Measurements from ENCODE around the gene KL.

Gene KL

GRCh38 chr13:33008946-33009722, 7.1 kb upstream of the KL start:
- Histone ChIP-seq H3K27me3 (ENCODE audit: insufficient read depth, low read length) (no peaks in the 10 kb centered on the region), H2AFZ (ENCODE audit: low read depth, low read length) (no peak overlapping the region), H3K4me3 (ENCODE audit: low read length) (no peak overlapping the region), H3K9me3 (ENCODE audit: low read length) (peaks cover 14% of the 10 kb centered on the region), H3K36me3 (ENCODE audit: insufficient read depth, low read length) (no peaks in the 10 kb centered on the region), H3K4me1 (ENCODE audit: insufficient read depth, low read length) (peaks cover 32% of the 10 kb centered on the region)

GRCh38 chr13:33011828-33012470, 4.3 kb upstream of the KL start:
- Histone ChIP-seq H3K4me1 (ENCODE audit: insufficient read depth, low read length) (peaks cover 4% of the 10 kb centered on the region), H3K9me3 (ENCODE audit: low read length) (peaks cover 30% of the 10 kb centered on the region), H3K4me3 (ENCODE audit: low read length) (no peak overlapping the region), H3K27me3 (ENCODE audit: insufficient read depth, low read length) (peaks cover 23% of the 10 kb centered on the region), H2AFZ (ENCODE audit: low read depth, low read length) (no peak overlapping the region), H3K36me3 (ENCODE audit: insufficient read depth, low read length) (no peaks in the 10 kb centered on the region)

GRCh38 chr13:33014291-33014690, 1.9 kb upstream of the KL start:
- H2AFZ ChIP-seq (ENCODE audit: low read depth, low read length), result no peak overlapping the region
- no peaks in the 10 kb centered on the region for H3K4me1 ChIP-seq (ENCODE audit: insufficient read depth, low read length)
- H3K4me3 ChIP-seq (ENCODE audit: low read length), result no peak overlapping the region
- H3K27me3 ChIP-seq (ENCODE audit: insufficient read depth, low read length), result peaks cover 36% of the 10 kb centered on the region
- peaks cover 25% of the 10 kb centered on the region for H3K9me3 ChIP-seq (ENCODE audit: low read length)
- H3K36me3 ChIP-seq (ENCODE audit: insufficient read depth, low read length), result no peaks in the 10 kb centered on the region

- peaks cover 36% of the 10 kb centered on the region for H3K27me3 ChIP-seq (ENCODE audit: insufficient read depth, low read length)
- H2AFZ ChIP-seq (ENCODE audit: low read depth, low read length), result no peak overlapping the region
- H3K9me3 ChIP-seq (ENCODE audit: low read length), result peaks cover 24% of the 10 kb centered on the region
- no peaks in the 10 kb centered on the region for H3K36me3 ChIP-seq (ENCODE audit: insufficient read depth, low read length)
- no peak overlapping the region for H3K4me3 ChIP-seq (ENCODE audit: low read length)
- no peaks in the 10 kb centered on the region for H3K4me1 ChIP-seq (ENCODE audit: insufficient read depth, low read length)
Measured at GRCh38 chr13:33015241-33015668, 968 bp upstream of the KL start.

- H3K9me3 ChIP-seq (ENCODE audit: low read length), result peaks cover 24% of the 10 kb centered on the region
- H3K4me1 ChIP-seq (ENCODE audit: insufficient read depth, low read length), result no peaks in the 10 kb centered on the region
- no peak overlapping the region for H2AFZ ChIP-seq (ENCODE audit: low read depth, low read length)
- H3K36me3 ChIP-seq (ENCODE audit: insufficient read depth, low read length), result no peaks in the 10 kb centered on the region
- no peak overlapping the region for H3K4me3 ChIP-seq (ENCODE audit: low read length)
- peaks cover 36% of the 10 kb centered on the region for H3K27me3 ChIP-seq (ENCODE audit: insufficient read depth, low read length)
Measured at GRCh38 chr13:33015791-33016323, 366 bp upstream of the KL start.

GRCh38 chr13:33017323-33017929, 1.2 kb downstream of the KL start:
- H3K36me3 ChIP-seq (ENCODE audit: insufficient read depth, low read length), result no peaks in the 10 kb centered on the region
- H3K4me3 ChIP-seq (ENCODE audit: low read length), result no peak overlapping the region
- H3K4me1 ChIP-seq (ENCODE audit: insufficient read depth, low read length), result no peaks in the 10 kb centered on the region
- H2AFZ ChIP-seq (ENCODE audit: low read depth, low read length), result no peak overlapping the region
- H3K9me3 ChIP-seq (ENCODE audit: low read length), result peaks cover 24% of the 10 kb centered on the region
- peaks cover 36% of the 10 kb centered on the region for H3K27me3 ChIP-seq (ENCODE audit: insufficient read depth, low read length)

- Histone ChIP-seq H3K4me3 (ENCODE audit: low read length) (no peak overlapping the region), H3K36me3 (ENCODE audit: insufficient read depth, low read length) (no peaks in the 10 kb centered on the region), H3K4me1 (ENCODE audit: insufficient read depth, low read length) (no peaks in the 10 kb centered on the region), H3K27me3 (ENCODE audit: insufficient read depth, low read length) (peaks cover 36% of the 10 kb centered on the region), H3K9me3 (ENCODE audit: low read length) (peaks cover 21% of the 10 kb centered on the region), H2AFZ (ENCODE audit: low read depth, low read length) (no peak overlapping the region)
Measured at GRCh38 chr13:33018886-33019285, 2.7 kb downstream of the KL start.

GRCh38 chr13:33022986-33023385, 6.8 kb downstream of the KL start:
- H3K4me3 ChIP-seq (ENCODE audit: low read length), result no peak overlapping the region
- H3K4me1 ChIP-seq (ENCODE audit: insufficient read depth, low read length), result no peaks in the 10 kb centered on the region
- no peaks in the 10 kb centered on the region for H3K36me3 ChIP-seq (ENCODE audit: insufficient read depth, low read length)
- peaks cover 11% of the 10 kb centered on the region for H3K27me3 ChIP-seq (ENCODE audit: insufficient read depth, low read length)
- H2AFZ ChIP-seq (ENCODE audit: low read depth, low read length), result no peak overlapping the region
- H3K9me3 ChIP-seq (ENCODE audit: low read length), result no peaks in the 10 kb centered on the region

- Histone ChIP-seq H3K4me1 (ENCODE audit: insufficient read depth, low read length) (no peaks in the 10 kb centered on the region), H2AFZ (ENCODE audit: low read depth, low read length) (no peak overlapping the region), H3K9me3 (ENCODE audit: low read length) (no peaks in the 10 kb centered on the region), H3K4me3 (ENCODE audit: low read length) (no peak overlapping the region), H3K27me3 (ENCODE audit: insufficient read depth, low read length) (peaks cover 5% of the 10 kb centered on the region), H3K36me3 (ENCODE audit: insufficient read depth, low read length) (no peaks in the 10 kb centered on the region)
Measured at GRCh38 chr13:33025220-33025744, 9.1 kb downstream of the KL start.

GRCh38 chr13:33026489-33027152, 10.4 kb downstream of the KL start:
- Histone ChIP-seq H3K4me1 (ENCODE audit: insufficient read depth, low read length) (no peaks in the 10 kb centered on the region), H3K9me3 (ENCODE audit: low read length) (no peaks in the 10 kb centered on the region), H3K4me3 (ENCODE audit: low read length) (no peak overlapping the region), H2AFZ (ENCODE audit: low read depth, low read length) (no peak overlapping the region), H3K27me3 (ENCODE audit: insufficient read depth, low read length) (peaks cover 5% of the 10 kb centered on the region), H3K36me3 (ENCODE audit: insufficient read depth, low read length) (no peaks in the 10 kb centered on the region)

GRCh38 chr13:33028620-33029019, 12.4 kb downstream of the KL start:
- no peaks in the 10 kb centered on the region for H3K9me3 ChIP-seq (ENCODE audit: low read length)
- no peak overlapping the region for H2AFZ ChIP-seq (ENCODE audit: low read depth, low read length)
- no peaks in the 10 kb centered on the region for H3K36me3 ChIP-seq (ENCODE audit: insufficient read depth, low read length)
- no peaks in the 10 kb centered on the region for H3K4me1 ChIP-seq (ENCODE audit: insufficient read depth, low read length)
- H3K27me3 ChIP-seq (ENCODE audit: insufficient read depth, low read length), result peaks cover 5% of the 10 kb centered on the region
- H3K4me3 ChIP-seq (ENCODE audit: low read length), result no peak overlapping the region

GRCh38 chr13:33031277-33031676, 15.1 kb downstream of the KL start:
- H3K4me1 ChIP-seq (ENCODE audit: insufficient read depth, low read length), result no peaks in the 10 kb centered on the region
- H3K36me3 ChIP-seq (ENCODE audit: insufficient read depth, low read length), result no peaks in the 10 kb centered on the region
- H2AFZ ChIP-seq (ENCODE audit: low read depth, low read length), result no peak overlapping the region
- no peak overlapping the region for H3K4me3 ChIP-seq (ENCODE audit: low read length)
- no peaks in the 10 kb centered on the region for H3K9me3 ChIP-seq (ENCODE audit: low read length)
- no peaks in the 10 kb centered on the region for H3K27me3 ChIP-seq (ENCODE audit: insufficient read depth, low read length)
